Adrenal gland (tissue), 5 donors: ENCODE measurements around the gene DYNLL2.
"Not testable (repeated sequence)": the region's sequence is repeated elsewhere in the genome, so short reads cannot be mapped to it uniquely, and the experiment has no call there.

Experiments used
- POLR2A ChIP-seq, 2 donors: fragments of 450-650 bp; IDR thresholded peaks; one replicate each; pipeline ENCODE4 v1.6.1; 2017; ENCODE audit warnings: antibody characterized with exemption in 2 of 2, mild to moderate bottlenecking in 2 of 2, moderate library complexity in 1 of 2
- TF ChIP-seq, protein P1 (sequence below), 6 experiments: fragments of 450-650 bp in 4 of 6; fragments of 200-600 bp in 2 of 6; sonication (generic) in 1 of 6; IDR thresholded peaks; 1 replicate in 5 of 6; 2 replicates in 1 of 6; pipeline versions ENCODE4 v1.5.1 to v1.8.0; 2016 to 2021; ENCODE audit warnings: antibody characterized with exemption in 6 of 6, mild to moderate bottlenecking in 2 of 6, moderate library complexity in 1 of 6
- donor health status: DM: no; HTN: no; CAD: no.

DNA sequence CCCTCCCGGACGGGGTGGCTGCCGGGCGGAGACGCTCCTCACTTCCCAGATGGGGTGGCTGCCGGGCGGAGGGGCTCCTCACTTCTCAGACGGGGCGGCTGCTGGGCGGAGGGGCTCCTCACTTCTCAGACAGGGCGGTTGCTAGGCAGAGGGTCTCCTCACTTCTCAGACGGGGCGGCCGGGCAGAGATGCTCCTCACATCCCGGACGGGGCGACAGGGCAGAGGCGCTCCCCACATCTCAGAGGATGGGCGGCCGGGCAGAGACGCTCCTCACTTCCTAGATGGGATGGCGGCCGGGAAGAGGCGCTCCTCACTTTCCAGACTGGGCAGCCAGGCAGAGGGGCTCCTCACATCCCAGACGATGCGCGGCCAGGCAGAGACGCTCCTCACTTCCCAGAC is 8.8 kb upstream of the DYNLL2 start:
- TF ChIP-seq, protein P1, sequence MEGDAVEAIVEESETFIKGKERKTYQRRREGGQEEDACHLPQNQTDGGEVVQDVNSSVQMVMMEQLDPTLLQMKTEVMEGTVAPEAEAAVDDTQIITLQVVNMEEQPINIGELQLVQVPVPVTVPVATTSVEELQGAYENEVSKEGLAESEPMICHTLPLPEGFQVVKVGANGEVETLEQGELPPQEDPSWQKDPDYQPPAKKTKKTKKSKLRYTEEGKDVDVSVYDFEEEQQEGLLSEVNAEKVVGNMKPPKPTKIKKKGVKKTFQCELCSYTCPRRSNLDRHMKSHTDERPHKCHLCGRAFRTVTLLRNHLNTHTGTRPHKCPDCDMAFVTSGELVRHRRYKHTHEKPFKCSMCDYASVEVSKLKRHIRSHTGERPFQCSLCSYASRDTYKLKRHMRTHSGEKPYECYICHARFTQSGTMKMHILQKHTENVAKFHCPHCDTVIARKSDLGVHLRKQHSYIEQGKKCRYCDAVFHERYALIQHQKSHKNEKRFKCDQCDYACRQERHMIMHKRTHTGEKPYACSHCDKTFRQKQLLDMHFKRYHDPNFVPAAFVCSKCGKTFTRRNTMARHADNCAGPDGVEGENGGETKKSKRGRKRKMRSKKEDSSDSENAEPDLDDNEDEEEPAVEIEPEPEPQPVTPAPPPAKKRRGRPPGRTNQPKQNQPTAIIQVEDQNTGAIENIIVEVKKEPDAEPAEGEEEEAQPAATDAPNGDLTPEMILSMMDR (IDR thresholded peaks at IDR 0.05) = not testable (repeated sequence)
- not testable (repeated sequence) for TF ChIP-seq POLR2A (IDR thresholded peaks at IDR 0.05)
